Stimulated activated CD8-positive, alpha-beta memory T cell treated with anti-CD3 and anti-CD28 coated beads, Interleukin-7, amount 100 ng/mL, for 4 hours (primary cell): Measurements from ENCODE around the gene EIF4B.
"Not testable (repeated sequence)": the region's sequence is repeated elsewhere in the genome, so short reads cannot be mapped to it uniquely, and the experiment has no call there.

Experiments
- DNase-seq, 2 donors: peaks; one replicate each; pipeline ENCODE4 v3.0.0-alpha.2; 2020; ENCODE audit warnings: low read depth in 2 of 2

EIF4B gene

GRCh38 chr12:52992699-52993557 is 13.3 kb upstream of the EIF4B start:
- DNase-seq, result no peak

GRCh38 chr12:52993558-52993869 is 12.7 kb upstream of the EIF4B start:
- no peak for DNase-seq

- DNase-seq, result no peak
Measured at GRCh38 chr12:53004178-53004577, 2.1 kb upstream of the EIF4B start.

- DNase-seq, result no peak
Measured at GRCh38 chr12:53004582-53004981, 1.7 kb upstream of the EIF4B start.

- DNase-seq, result no peak
Measured at GRCh38 chr12:53005215-53005985, 856 bp upstream of the EIF4B start.

GRCh38 chr12:53006810-53007309 is 604 bp downstream of the EIF4B start:
- DNase-seq, result peak; percentile 72 to 79

- no peak for DNase-seq
Measured at GRCh38 chr12:53007343-53007742, 1.1 kb downstream of the EIF4B start.

- DNase-seq, result not testable (repeated sequence)
Measured at GRCh38 chr12:53008760-53009159, 2.5 kb downstream of the EIF4B start.

GRCh38 chr12:53010955-53011354 is 4.7 kb downstream of the EIF4B start:
- no peak for DNase-seq

GRCh38 chr12:53011889-53012288 is 5.6 kb downstream of the EIF4B start:
- no peak for DNase-seq

- DNase-seq, result no peak
Measured at GRCh38 chr12:53012928-53013327, 6.7 kb downstream of the EIF4B start.

- DNase-seq, result no peak
Measured at GRCh38 chr12:53014709-53015108, 8.5 kb downstream of the EIF4B start.

- DNase-seq, result no peak
Measured at GRCh38 chr12:53025250-53025649, 19.0 kb downstream of the EIF4B start.

GRCh38 chr12:53027014-53027413 is 20.8 kb downstream of the EIF4B start:
- DNase-seq, result not testable (repeated sequence)

- no peak for DNase-seq
Measured at GRCh38 chr12:53031616-53032015, 25.4 kb downstream of the EIF4B start.

- DNase-seq, result not testable (repeated sequence)
Measured at GRCh38 chr12:53033832-53034231, 27.6 kb downstream of the EIF4B start.

GRCh38 chr12:53034459-53034858 is 28.2 kb downstream of the EIF4B start:
- no peak for DNase-seq

GRCh38 chr12:53036802-53037201 is 30.5 kb downstream of the EIF4B start:
- DNase-seq, result no peak

- no peak for DNase-seq
Measured at GRCh38 chr12:53039851-53040250, 33.6 kb downstream of the EIF4B start.

- no peak for DNase-seq
Measured at GRCh38 chr12:53042607-53043454, 36.6 kb downstream of the EIF4B start.

- DNase-seq, result no peak
Measured at GRCh38 chr12:53044052-53044581, 37.9 kb downstream of the EIF4B start.
